WTC11 (cell line): ENCODE data around the gene CACNA1D. TPM values are rescaled to one million over a fixed set of nuclear protein-coding genes. Genes with fewer than 3 reads are reported as not detected.

Source experiments
- ATAC-seq: fragments of 200-7000 bp; cut with Tn5 transposase; 2 replicates; pipeline ENCODE4 v1.10.0; 2021; ENCODE audit warnings: mild to moderate bottlenecking, moderate library complexity
- CTCF ChIA-PET: fragments of 300-600 bp; sonication (Branson Sonifier 250); formaldehyde crosslinking; loops from one replicate; lab custom pipeline; 2021; ENCODE audit warnings: antibody characterized with exemption; lab: Charles Lee
- POLR2A ChIA-PET: fragments of 350-600 bp; sonication (Branson Sonifier 250); formaldehyde crosslinking; loops from one replicate; lab custom pipeline; 2021; ENCODE audit warnings: antibody characterized with exemption; lab: Charles Lee
- DNase-seq: peaks from one replicate; pipeline ENCODE4 v3.0.0; 2021; ENCODE audit warnings: low spot score
- H3K27ac Mint-ChIP-seq: 2 replicates; pipeline ENCODE4 v1.8.0; 2021; ENCODE audit warnings: mixed read lengths
- H3K27me3 Mint-ChIP-seq: 2 replicates; pipeline ENCODE4 v1.8.0; 2021; ENCODE audit warnings: low read depth, mild to moderate bottlenecking, moderate library complexity, mixed read lengths
- H3K36me3 Mint-ChIP-seq: 2 replicates; pipeline ENCODE4 v1.8.0; 2021; ENCODE audit warnings: mixed read lengths
- H3K4me1 Mint-ChIP-seq: 2 replicates; pipeline ENCODE4 v1.8.0; 2022; ENCODE audit warnings: mixed read lengths
- H3K4me3 Mint-ChIP-seq: 2 replicates; pipeline ENCODE4 v1.8.0; 2021; ENCODE audit warnings: mild to moderate bottlenecking, moderate library complexity, mixed read lengths
- H3K9me3 Mint-ChIP-seq: 2 replicates; pipeline ENCODE4 v1.8.0; 2021; ENCODE audit warnings: mixed read lengths
- FOXJ3 ChIP-seq: sonication (generic); formaldehyde crosslinking; IDR thresholded peaks from 2 replicates; pipeline ENCODE4 v1.9.0; 2021; ENCODE audit warnings: missing genetic modification reagents, mild to moderate bottlenecking, borderline replicate concordance
- GTF2I ChIP-seq: fragments of 250-450 bp; sonication (Bioruptor Pico); conservative IDR thresholded peaks from 2 replicates; pipeline ENCODE4 v1.4.0; 2021; ENCODE audit warnings: mild to moderate bottlenecking
- NR2C2 ChIP-seq: sonication (generic); formaldehyde crosslinking; IDR thresholded peaks from 2 replicates; pipeline ENCODE4 v1.8.0; 2022; ENCODE audit warnings: mild to moderate bottlenecking, missing genetic modification reagents
- SMAD4 ChIP-seq: sonication (generic); formaldehyde crosslinking; IDR thresholded peaks from 2 replicates; pipeline ENCODE4 v1.8.0; 2022; ENCODE audit warnings: mild to moderate bottlenecking, missing genetic modification reagents
- TEAD4 ChIP-seq: sonication (generic); formaldehyde crosslinking; IDR thresholded peaks from 2 replicates; pipeline ENCODE4 v1.8.0; 2022; ENCODE audit warnings: mild to moderate bottlenecking, missing genetic modification reagents
- ZNF138 ChIP-seq: sonication (generic); formaldehyde crosslinking; conservative IDR thresholded peaks from 2 replicates; pipeline ENCODE4 v1.8.1; 2022; ENCODE audit warnings: mild to moderate bottlenecking, moderate library complexity, missing genetic modification reagents
- ZNF317 ChIP-seq: sonication (generic); formaldehyde crosslinking; IDR thresholded peaks from 2 replicates; pipeline ENCODE4 v1.8.1; 2023; ENCODE audit warnings: low read depth, mild to moderate bottlenecking, moderate library complexity, missing genetic modification reagents, borderline replicate concordance
- ZNF671 ChIP-seq: fragments of 250-450 bp; sonication (Bioruptor Pico); IDR thresholded peaks from 2 replicates; pipeline ENCODE4 v1.8.0; 2021; ENCODE audit warnings: mild to moderate bottlenecking
- total RNA-seq: library from RNA; stranded (reverse); gene quantifications from 3 replicates; pipeline ENCODE4 v1.2.3, GENCODE V29; 2021
- TF ChIP-seq, protein P1 (sequence below): fragments of 250-450 bp; sonication (Bioruptor Pico); conservative IDR thresholded peaks from 2 replicates; pipeline ENCODE4 v1.9.0; 2021; ENCODE audit warnings: mild to moderate bottlenecking
- TF ChIP-seq, protein P2 (sequence below): sonication (generic); formaldehyde crosslinking; IDR thresholded peaks from 2 replicates; pipeline ENCODE4 v1.8.0; 2022; ENCODE audit warnings: missing genetic modification reagents
- TF ChIP-seq, protein P3 (sequence below): sonication (generic); formaldehyde crosslinking; IDR thresholded peaks from 2 replicates; pipeline ENCODE4 v1.8.1; 2023; ENCODE audit warnings: mild to moderate bottlenecking, missing genetic modification reagents, moderate library complexity
- TF ChIP-seq, protein P4 (sequence below): sonication (generic); formaldehyde crosslinking; IDR thresholded peaks from 2 replicates; pipeline ENCODE4 v1.8.0; 2022; ENCODE audit warnings: mild to moderate bottlenecking, missing genetic modification reagents
- TF ChIP-seq, protein P5 (sequence below): sonication (generic); formaldehyde crosslinking; IDR thresholded peaks from 2 replicates; pipeline ENCODE4 v1.8.1; 2022; ENCODE audit warnings: mild to moderate bottlenecking, missing genetic modification reagents, moderate library complexity, borderline replicate concordance
- TF ChIP-seq, protein P6 (sequence below): fragments of 250-450 bp; sonication (Bioruptor Pico); IDR thresholded peaks from 2 replicates; pipeline ENCODE4 v1.9.0; 2021; ENCODE audit warnings: mild to moderate bottlenecking, borderline replicate concordance
- TF ChIP-seq, protein P7 (sequence below): sonication (generic); formaldehyde crosslinking; IDR thresholded peaks from 2 replicates; pipeline ENCODE4 v1.8.1; 2023; ENCODE audit warnings: mild to moderate bottlenecking, missing genetic modification reagents, moderate library complexity
- TF ChIP-seq, protein P8 (sequence below): sonication (generic); formaldehyde crosslinking; IDR thresholded peaks from 2 replicates; pipeline ENCODE4 v1.8.1; 2022; ENCODE audit warnings: low read depth, missing genetic modification reagents, borderline replicate concordance
- TF ChIP-seq, protein P9 (sequence below): sonication (generic); formaldehyde crosslinking; IDR thresholded peaks from 2 replicates; pipeline ENCODE4 v1.8.0; 2023; ENCODE audit warnings: missing genetic modification reagents, mild to moderate bottlenecking, borderline replicate concordance

Gene CACNA1D
- total RNA-seq, 1 experiment from 2014 or later, result 2.3 TPM

DNA sequence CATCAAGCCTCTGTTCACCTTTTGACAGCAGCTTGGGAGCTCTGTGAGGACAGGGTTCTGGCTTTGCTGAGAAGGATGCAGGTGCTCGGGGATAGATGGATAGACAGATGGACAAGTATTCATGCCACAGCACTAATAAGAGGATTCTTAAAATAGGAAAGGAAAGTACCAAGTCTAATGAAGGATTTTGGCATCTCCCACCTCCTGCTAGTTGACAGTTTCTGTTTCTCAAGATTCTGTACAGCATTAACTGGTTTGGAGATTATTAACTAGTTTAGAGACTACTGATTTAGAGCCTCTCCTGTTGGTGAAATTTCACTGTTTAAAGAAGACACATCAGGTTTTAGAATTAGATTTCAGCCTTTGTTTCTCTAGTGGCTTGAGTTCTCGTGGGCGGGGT lies 152.3 kb downstream of the CACNA1D start:
- Mint-ChIP-seq H3K9me3 (no peaks in the 10 kb centered on the region), H3K36me3 (no peaks in the 10 kb centered on the region), H3K4me1 (no peaks in the 10 kb centered on the region), H3K4me3 (no peak overlapping the region), H3K27me3 (no peaks in the 10 kb centered on the region), H3K27ac (no peak overlapping the region)
- POLR2A ChIA-PET, result no interaction called here
- TF ChIP-seq, protein P1, sequence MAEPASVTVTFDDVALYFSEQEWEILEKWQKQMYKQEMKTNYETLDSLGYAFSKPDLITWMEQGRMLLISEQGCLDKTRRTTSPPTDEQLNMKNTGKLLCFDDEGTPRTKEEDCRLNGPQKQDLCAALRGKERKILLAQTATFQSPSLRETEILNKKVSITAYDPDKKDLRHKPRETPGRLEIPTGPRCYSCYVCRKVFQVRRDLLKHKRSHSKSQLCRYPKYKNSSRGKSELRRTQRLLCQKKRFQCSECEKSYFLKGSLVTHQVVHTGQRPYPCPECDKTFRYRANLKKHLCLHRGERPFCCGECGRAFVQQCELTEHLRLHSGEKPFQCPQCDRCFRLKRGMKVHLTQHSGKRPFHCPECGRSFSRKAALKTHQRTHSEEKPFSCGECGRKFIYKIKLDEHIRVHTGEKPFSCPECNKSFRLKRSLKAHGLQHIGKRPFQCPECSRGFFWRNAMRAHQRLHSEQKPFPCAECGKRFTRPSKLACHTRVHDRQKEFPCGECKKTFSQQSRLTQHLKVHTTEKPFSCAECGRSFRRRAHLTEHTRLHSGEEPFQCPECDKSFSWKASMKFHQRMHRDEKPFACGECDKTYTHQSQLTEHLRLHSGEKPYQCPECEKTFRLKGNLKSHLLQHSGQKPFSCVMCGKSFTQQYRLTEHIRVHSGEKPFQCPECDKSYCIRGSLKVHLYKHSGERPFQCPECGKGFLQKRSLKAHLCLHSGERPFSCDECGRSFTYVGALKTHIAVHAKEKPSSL (CRISPR knock-in tag), result no peak
- TF ChIP-seq ZNF317 (CRISPR knock-in tag), result no peak
- no peak for TF ChIP-seq GTF2I
- no peak for TF ChIP-seq TEAD4 (CRISPR knock-in tag)
- TF ChIP-seq, protein P2, sequence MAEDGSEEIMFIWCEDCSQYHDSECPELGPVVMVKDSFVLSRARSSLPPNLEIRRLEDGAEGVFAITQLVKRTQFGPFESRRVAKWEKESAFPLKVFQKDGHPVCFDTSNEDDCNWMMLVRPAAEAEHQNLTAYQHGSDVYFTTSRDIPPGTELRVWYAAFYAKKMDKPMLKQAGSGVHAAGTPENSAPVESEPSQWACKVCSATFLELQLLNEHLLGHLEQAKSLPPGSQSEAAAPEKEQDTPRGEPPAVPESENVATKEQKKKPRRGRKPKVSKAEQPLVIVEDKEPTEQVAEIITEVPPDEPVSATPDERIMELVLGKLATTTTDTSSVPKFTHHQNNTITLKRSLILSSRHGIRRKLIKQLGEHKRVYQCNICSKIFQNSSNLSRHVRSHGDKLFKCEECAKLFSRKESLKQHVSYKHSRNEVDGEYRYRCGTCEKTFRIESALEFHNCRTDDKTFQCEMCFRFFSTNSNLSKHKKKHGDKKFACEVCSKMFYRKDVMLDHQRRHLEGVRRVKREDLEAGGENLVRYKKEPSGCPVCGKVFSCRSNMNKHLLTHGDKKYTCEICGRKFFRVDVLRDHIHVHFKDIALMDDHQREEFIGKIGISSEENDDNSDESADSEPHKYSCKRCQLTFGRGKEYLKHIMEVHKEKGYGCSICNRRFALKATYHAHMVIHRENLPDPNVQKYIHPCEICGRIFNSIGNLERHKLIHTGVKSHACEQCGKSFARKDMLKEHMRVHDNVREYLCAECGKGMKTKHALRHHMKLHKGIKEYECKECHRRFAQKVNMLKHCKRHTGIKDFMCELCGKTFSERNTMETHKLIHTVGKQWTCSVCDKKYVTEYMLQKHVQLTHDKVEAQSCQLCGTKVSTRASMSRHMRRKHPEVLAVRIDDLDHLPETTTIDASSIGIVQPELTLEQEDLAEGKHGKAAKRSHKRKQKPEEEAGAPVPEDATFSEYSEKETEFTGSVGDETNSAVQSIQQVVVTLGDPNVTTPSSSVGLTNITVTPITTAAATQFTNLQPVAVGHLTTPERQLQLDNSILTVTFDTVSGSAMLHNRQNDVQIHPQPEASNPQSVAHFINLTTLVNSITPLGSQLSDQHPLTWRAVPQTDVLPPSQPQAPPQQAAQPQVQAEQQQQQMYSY, result no peak
- TF ChIP-seq, protein P3, sequence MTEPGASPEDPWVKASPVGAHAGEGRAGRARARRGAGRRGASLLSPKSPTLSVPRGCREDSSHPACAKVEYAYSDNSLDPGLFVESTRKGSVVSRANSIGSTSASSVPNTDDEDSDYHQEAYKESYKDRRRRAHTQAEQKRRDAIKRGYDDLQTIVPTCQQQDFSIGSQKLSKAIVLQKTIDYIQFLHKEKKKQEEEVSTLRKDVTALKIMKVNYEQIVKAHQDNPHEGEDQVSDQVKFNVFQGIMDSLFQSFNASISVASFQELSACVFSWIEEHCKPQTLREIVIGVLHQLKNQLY (CRISPR knock-in tag), result no peak
- TF ChIP-seq, protein P4, sequence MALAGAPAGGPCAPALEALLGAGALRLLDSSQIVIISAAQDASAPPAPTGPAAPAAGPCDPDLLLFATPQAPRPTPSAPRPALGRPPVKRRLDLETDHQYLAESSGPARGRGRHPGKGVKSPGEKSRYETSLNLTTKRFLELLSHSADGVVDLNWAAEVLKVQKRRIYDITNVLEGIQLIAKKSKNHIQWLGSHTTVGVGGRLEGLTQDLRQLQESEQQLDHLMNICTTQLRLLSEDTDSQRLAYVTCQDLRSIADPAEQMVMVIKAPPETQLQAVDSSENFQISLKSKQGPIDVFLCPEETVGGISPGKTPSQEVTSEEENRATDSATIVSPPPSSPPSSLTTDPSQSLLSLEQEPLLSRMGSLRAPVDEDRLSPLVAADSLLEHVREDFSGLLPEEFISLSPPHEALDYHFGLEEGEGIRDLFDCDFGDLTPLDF (CRISPR knock-in tag), result no peak
- no peak for TF ChIP-seq SMAD4 (CRISPR knock-in tag)
- TF ChIP-seq FOXJ3, result no peak
- TF ChIP-seq, protein P5, sequence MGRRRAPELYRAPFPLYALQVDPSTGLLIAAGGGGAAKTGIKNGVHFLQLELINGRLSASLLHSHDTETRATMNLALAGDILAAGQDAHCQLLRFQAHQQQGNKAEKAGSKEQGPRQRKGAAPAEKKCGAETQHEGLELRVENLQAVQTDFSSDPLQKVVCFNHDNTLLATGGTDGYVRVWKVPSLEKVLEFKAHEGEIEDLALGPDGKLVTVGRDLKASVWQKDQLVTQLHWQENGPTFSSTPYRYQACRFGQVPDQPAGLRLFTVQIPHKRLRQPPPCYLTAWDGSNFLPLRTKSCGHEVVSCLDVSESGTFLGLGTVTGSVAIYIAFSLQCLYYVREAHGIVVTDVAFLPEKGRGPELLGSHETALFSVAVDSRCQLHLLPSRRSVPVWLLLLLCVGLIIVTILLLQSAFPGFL (CRISPR knock-in tag), result no peak
- TF ChIP-seq, protein P6, sequence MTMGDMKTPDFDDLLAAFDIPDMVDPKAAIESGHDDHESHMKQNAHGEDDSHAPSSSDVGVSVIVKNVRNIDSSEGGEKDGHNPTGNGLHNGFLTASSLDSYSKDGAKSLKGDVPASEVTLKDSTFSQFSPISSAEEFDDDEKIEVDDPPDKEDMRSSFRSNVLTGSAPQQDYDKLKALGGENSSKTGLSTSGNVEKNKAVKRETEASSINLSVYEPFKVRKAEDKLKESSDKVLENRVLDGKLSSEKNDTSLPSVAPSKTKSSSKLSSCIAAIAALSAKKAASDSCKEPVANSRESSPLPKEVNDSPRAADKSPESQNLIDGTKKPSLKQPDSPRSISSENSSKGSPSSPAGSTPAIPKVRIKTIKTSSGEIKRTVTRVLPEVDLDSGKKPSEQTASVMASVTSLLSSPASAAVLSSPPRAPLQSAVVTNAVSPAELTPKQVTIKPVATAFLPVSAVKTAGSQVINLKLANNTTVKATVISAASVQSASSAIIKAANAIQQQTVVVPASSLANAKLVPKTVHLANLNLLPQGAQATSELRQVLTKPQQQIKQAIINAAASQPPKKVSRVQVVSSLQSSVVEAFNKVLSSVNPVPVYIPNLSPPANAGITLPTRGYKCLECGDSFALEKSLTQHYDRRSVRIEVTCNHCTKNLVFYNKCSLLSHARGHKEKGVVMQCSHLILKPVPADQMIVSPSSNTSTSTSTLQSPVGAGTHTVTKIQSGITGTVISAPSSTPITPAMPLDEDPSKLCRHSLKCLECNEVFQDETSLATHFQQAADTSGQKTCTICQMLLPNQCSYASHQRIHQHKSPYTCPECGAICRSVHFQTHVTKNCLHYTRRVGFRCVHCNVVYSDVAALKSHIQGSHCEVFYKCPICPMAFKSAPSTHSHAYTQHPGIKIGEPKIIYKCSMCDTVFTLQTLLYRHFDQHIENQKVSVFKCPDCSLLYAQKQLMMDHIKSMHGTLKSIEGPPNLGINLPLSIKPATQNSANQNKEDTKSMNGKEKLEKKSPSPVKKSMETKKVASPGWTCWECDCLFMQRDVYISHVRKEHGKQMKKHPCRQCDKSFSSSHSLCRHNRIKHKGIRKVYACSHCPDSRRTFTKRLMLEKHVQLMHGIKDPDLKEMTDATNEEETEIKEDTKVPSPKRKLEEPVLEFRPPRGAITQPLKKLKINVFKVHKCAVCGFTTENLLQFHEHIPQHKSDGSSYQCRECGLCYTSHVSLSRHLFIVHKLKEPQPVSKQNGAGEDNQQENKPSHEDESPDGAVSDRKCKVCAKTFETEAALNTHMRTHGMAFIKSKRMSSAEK (CRISPR knock-in tag), result no peak
- TF ChIP-seq, protein P7, sequence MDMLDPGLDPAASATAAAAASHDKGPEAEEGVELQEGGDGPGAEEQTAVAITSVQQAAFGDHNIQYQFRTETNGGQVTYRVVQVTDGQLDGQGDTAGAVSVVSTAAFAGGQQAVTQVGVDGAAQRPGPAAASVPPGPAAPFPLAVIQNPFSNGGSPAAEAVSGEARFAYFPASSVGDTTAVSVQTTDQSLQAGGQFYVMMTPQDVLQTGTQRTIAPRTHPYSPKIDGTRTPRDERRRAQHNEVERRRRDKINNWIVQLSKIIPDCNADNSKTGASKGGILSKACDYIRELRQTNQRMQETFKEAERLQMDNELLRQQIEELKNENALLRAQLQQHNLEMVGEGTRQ, result no peak
- no peak for TF ChIP-seq ZNF671 (CRISPR knock-in tag)
- TF ChIP-seq, protein P8, sequence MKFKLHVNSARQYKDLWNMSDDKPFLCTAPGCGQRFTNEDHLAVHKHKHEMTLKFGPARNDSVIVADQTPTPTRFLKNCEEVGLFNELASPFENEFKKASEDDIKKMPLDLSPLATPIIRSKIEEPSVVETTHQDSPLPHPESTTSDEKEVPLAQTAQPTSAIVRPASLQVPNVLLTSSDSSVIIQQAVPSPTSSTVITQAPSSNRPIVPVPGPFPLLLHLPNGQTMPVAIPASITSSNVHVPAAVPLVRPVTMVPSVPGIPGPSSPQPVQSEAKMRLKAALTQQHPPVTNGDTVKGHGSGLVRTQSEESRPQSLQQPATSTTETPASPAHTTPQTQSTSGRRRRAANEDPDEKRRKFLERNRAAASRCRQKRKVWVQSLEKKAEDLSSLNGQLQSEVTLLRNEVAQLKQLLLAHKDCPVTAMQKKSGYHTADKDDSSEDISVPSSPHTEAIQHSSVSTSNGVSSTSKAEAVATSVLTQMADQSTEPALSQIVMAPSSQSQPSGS (CRISPR knock-in tag), result no peak
- TF ChIP-seq ZNF138, result no peak
- TF ChIP-seq NR2C2 (CRISPR knock-in tag), result no peak
- TF ChIP-seq, protein P9, sequence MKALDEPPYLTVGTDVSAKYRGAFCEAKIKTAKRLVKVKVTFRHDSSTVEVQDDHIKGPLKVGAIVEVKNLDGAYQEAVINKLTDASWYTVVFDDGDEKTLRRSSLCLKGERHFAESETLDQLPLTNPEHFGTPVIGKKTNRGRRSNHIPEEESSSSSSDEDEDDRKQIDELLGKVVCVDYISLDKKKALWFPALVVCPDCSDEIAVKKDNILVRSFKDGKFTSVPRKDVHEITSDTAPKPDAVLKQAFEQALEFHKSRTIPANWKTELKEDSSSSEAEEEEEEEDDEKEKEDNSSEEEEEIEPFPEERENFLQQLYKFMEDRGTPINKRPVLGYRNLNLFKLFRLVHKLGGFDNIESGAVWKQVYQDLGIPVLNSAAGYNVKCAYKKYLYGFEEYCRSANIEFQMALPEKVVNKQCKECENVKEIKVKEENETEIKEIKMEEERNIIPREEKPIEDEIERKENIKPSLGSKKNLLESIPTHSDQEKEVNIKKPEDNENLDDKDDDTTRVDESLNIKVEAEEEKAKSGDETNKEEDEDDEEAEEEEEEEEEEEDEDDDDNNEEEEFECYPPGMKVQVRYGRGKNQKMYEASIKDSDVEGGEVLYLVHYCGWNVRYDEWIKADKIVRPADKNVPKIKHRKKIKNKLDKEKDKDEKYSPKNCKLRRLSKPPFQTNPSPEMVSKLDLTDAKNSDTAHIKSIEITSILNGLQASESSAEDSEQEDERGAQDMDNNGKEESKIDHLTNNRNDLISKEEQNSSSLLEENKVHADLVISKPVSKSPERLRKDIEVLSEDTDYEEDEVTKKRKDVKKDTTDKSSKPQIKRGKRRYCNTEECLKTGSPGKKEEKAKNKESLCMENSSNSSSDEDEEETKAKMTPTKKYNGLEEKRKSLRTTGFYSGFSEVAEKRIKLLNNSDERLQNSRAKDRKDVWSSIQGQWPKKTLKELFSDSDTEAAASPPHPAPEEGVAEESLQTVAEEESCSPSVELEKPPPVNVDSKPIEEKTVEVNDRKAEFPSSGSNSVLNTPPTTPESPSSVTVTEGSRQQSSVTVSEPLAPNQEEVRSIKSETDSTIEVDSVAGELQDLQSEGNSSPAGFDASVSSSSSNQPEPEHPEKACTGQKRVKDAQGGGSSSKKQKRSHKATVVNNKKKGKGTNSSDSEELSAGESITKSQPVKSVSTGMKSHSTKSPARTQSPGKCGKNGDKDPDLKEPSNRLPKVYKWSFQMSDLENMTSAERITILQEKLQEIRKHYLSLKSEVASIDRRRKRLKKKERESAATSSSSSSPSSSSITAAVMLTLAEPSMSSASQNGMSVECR (CRISPR knock-in tag), result no peak
- no peak for ATAC-seq
- CTCF ChIA-PET, result no interaction called here
- no peak for DNase-seq
